ENCODE data around the gene PCNA.

PCNA gene

DNA sequence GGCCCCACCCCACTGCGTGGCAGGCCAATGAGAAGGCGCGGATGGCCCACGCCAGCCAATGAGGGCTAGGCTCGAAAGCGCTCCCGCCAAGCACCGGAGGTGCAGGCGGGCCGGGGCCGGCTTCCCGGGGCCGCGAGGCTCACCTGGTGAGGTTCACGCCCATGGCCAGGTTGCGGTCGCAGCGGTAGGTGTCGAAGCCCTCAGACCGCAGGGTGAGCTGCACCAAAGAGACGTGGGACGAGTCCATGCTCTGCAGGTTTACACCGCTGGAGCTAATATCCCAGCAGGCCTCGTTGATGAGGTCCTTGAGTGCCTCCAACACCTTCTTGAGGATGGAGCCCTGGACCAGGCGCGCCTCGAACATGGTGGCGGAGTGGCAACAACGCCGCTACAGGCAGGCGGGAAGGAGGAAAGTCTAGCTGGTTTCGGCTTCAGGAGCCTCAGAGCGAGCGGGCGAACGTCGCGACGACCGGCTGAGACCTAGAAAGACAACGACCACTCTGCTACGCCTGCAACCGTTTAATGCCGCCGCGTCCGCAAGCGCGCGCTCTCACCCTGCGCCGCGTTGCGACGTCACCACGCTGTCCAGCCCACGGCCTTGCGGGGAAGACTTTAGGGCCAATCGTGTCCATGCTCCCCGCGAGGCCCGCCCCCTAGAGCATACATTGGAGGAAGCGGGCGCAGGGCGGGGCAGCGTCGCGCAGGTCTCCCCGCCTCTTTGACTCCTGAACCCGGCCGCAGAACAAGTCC, at the start of gene PCNA:
PCNA (minus strand) TSS at position 524 of the 750 bp plus-strand sequence; CDS start at position 364, 160 bp downstream.
- TF ChIP-seq, protein P1, sequence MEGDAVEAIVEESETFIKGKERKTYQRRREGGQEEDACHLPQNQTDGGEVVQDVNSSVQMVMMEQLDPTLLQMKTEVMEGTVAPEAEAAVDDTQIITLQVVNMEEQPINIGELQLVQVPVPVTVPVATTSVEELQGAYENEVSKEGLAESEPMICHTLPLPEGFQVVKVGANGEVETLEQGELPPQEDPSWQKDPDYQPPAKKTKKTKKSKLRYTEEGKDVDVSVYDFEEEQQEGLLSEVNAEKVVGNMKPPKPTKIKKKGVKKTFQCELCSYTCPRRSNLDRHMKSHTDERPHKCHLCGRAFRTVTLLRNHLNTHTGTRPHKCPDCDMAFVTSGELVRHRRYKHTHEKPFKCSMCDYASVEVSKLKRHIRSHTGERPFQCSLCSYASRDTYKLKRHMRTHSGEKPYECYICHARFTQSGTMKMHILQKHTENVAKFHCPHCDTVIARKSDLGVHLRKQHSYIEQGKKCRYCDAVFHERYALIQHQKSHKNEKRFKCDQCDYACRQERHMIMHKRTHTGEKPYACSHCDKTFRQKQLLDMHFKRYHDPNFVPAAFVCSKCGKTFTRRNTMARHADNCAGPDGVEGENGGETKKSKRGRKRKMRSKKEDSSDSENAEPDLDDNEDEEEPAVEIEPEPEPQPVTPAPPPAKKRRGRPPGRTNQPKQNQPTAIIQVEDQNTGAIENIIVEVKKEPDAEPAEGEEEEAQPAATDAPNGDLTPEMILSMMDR (IDR thresholded peaks at IDR 0.05), result no peak
- no peak for TF ChIP-seq ZFX (IDR thresholded peaks at IDR 0.05; ENCODE audit: borderline replicate concordance)
- peak within 1 kb of the TSS; percentile 94 for H3K27ac ChIP-seq

DNA sequence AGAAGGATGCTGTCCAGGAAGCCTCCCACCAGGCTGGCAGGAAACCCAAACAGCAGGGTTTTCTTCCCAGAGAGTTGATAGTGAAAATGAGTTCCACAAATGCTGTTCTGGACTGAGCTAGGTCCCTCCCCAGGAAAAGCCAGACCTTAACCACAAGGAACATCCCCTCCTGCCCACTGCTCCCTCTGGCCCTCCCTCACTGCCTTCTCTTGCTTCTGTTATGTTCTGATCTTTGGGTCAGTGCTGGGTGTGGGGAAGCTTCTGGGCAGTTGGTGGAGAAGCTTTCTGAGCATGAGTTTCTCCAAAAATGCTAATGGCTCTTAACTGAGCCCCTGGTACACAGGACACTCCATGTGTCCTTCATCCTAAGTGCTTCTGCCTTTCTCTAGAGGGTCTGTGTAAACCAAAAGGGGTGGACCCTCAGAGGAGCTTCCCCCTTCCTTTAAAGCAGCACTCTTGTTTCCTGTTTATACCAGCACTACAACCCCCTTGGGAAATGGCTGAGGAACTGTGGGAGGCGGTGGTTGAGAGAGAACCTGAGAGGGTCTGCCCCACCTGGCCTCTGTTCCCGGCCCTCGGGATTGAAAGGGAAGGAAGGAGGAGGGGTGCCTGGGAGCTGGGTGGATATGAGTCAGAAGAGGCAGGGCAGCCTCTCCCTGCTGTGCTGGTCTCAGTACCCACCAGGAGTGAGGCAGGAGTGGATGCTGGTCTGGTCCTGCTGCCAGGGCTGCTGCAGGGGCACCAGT, 49.1 kb upstream of the PCNA start:
- H3K27ac ChIP-seq, result no peak overlapping the region

DNA sequence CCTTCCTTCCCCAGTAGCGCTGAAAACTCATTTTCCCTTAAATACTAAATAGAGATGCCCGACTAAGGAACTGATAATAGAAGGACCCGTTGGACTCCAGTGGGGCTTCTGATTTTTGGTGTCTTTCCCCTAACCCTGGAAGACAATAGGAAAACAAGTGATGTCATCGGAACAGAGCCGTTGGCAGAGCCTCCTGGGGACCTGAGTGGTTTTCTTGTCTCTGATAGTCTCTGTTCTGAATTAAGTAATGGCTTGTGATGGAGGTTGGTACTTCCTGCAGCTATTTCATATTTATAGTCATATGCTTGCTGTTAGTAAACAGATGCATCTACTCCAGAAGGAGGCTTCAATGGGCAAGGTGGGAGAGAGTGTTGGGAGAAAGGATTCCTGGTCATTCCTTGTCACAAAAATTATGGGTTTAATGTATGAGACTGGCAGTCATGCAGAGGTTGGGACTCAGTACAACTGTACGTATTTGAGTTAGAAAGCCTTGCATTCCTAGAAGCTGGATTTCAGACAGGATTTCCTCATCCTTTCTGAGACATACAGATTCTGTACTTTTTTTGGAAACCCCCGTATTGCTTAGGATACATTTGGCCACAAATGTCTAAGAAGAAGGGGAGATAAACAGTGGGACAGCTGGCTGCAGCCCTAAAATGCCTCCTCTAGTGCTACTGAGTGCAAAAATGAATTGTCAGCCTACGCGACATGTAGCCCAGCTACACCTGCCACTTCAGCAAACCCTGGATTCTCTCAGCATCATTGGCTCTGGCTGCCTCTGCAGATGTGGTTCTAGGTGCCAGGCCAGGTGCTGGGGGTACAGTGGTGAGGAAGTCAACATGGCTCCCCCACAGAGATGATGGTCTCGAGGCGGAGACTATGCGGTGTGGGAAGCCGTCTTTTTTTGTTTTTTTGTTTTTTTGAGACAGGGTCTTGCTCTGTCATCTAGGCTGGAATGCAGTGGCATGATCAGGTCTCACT, 45.2 kb upstream of the PCNA start:
- H3K27ac ChIP-seq, result no peak overlapping the region
- TF ChIP-seq, protein P1 (IDR thresholded peaks at IDR 0.05), result no peak
- TF ChIP-seq ZFX (IDR thresholded peaks at IDR 0.05; ENCODE audit: borderline replicate concordance), result no peak

More for the DNA sequence above, 49.1 kb upstream of the PCNA start:
- no peak for TF ChIP-seq ZFX (IDR thresholded peaks at IDR 0.05; ENCODE audit: borderline replicate concordance)
- TF ChIP-seq, protein P1 (IDR thresholded peaks at IDR 0.05), result no peak

DNA sequence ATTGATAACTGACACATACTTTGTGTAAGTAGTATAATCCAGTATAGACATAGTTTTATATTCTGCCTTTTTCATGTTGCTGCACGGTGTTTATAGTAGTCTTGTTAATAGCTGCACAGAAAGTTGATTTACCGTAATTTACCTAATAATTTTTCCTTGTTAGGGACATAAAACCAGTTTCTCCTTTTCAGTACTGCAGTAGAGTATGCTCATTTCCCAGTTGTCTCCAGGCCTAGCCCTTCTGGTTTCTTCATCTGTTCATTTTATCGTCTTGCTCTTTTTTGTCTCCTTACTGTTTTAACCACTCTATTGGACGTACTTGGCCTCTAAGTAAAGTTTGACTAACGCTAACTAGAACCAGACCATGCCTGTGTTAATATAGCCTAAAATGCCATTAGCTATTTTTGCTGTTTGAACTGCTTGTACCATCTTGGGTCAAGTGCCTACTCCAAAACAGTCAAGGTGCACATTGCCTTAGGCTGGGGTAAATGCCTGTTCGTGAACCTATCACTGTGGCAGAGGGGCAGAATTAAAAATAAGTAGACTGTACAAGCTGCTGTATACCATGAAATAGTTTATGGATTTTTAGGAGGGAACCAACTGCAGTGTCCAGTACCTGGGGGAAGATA, 41.9 kb upstream of the PCNA start:
- TF ChIP-seq, protein P1 (IDR thresholded peaks at IDR 0.05), result no peak
- TF ChIP-seq ZFX (IDR thresholded peaks at IDR 0.05; ENCODE audit: borderline replicate concordance), result no peak
- H3K27ac ChIP-seq, result no peak overlapping the region

DNA sequence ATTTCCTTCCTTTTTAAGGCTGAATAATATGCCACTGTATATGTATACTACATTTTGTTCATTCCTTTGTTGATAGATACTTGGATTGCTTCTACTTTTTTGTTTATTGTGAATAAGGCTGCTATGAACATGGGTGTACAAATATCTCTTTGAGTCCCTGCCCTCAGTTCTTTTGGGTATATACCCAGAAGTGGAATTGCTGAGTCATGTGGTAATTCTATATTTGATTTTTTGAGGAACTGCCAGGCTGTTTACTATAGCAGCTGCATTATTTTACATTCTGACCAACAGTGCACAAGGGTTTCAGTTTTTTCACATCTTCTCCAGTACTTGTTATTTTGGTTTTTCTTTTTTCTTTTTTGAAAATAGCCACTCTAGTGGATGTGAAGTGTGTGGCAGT, 41.1 kb upstream of the PCNA start:
- no peak overlapping the region for H3K27ac ChIP-seq
- TF ChIP-seq, protein P1 (IDR thresholded peaks at IDR 0.05), result no peak
- TF ChIP-seq ZFX (IDR thresholded peaks at IDR 0.05; ENCODE audit: borderline replicate concordance), result no peak

DNA sequence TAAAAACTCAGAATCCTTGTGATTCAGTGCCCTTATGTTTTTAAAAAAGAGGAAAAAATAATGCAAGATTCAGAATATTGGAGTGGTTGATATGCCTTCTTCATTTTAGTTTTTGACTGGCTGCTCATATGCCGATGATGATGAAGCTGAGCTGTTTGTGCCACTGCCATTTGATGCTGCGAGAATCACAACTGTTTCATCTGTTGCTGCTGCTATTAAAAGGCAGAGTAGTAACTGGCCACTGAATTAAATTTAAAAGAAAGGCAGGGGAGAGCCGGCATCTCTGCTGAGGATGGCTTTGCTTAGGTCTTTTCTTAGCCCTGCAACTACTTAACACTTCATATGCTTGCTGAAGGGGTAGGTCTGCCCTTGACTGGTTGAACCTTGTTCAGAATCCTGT, 40.2 kb upstream of the PCNA start:
- H3K27ac ChIP-seq, result no peak overlapping the region
- TF ChIP-seq, protein P1 (IDR thresholded peaks at IDR 0.05), result no peak
- no peak for TF ChIP-seq ZFX (IDR thresholded peaks at IDR 0.05; ENCODE audit: borderline replicate concordance)

Data from 22Rv1 (cell line).